CD1c-positive myeloid dendritic cell (primary cell): ENCODE results near the gene PES1.
"Not testable (repeated sequence)": the region's sequence is repeated elsewhere in the genome, so short reads cannot be mapped to it uniquely, and the experiment has no call there.

Source experiments
- DNase-seq: peaks from one replicate; pipeline ENCODE4 v3.0.0-alpha.2; 2016; ENCODE audit errors: extremely low spot score

Gene PES1

GRCh38 chr22:30591588-30592359 is at the start of gene PES1:
Gene PES1 (minus strand): TSS chr22:30591910. CDS start chr22:30591833, 77 bp downstream.
- peak; percentile 99 for DNase-seq

DNA sequence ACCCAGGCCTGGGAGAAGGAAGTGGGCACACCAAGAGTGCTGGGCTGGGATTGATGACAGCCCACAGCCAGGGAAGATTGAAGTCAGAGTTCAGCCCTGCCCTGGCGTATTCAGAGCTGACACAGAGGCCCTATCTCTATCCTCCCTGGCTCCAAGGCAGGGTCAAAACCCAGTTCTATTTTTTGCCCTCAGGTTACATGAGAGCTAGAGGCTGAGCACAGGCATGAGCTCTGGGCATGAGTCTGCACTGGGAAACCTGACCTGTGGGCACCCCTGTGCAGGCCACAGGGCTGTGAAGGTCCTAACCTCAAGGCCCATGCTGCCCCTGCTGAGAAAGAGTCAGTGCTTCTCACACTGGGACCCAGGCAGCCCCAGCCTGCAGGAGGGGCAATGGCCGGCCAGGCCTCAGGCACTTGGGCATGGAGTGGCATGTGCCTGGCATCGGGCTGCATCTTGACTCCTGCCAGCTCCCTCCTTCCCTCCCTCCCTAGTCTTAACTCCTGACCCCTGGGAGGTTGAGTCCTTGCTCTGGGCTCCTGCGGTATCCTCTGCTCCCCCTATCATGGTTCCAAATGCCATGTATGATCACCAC is 49.2 kb upstream of the PES1 start:
- no peak for DNase-seq

DNA sequence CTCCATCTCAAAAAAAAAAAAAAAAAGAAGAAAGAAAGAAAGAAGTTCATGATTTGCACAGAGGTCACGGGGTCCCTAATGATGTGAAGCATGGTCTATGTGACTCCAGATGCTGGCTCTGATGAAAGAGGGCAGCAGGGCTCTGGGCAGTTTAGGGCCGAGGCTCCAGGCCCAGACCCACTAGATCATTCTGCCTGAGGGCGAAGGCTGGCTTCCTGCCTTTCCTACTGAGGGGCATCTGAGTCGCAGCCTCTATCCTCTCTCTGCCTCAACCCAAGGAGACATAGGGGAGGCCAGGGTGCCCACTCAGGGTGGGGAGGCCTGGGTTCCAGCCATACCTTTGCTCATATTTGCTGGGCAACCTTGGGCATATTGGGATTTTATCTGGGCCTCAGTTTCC is 48.7 kb upstream of the PES1 start:
- no peak for DNase-seq

- DNase-seq: no peak
Observed at GRCh38 chr22:30637701-30638114, 46.0 kb upstream of the PES1 start.

- DNase-seq: no peak
Observed at GRCh38 chr22:30636226-30637077, 44.7 kb upstream of the PES1 start.

- DNase-seq: peak; percentile 91
Observed at GRCh38 chr22:30635273-30636225, 43.8 kb upstream of the PES1 start, which contains the start of gene SLC35E4. Gene SLC35E4 (plus strand): TSS chr22:30635781. CDS start chr22:30636451, 670 bp downstream.

DNA sequence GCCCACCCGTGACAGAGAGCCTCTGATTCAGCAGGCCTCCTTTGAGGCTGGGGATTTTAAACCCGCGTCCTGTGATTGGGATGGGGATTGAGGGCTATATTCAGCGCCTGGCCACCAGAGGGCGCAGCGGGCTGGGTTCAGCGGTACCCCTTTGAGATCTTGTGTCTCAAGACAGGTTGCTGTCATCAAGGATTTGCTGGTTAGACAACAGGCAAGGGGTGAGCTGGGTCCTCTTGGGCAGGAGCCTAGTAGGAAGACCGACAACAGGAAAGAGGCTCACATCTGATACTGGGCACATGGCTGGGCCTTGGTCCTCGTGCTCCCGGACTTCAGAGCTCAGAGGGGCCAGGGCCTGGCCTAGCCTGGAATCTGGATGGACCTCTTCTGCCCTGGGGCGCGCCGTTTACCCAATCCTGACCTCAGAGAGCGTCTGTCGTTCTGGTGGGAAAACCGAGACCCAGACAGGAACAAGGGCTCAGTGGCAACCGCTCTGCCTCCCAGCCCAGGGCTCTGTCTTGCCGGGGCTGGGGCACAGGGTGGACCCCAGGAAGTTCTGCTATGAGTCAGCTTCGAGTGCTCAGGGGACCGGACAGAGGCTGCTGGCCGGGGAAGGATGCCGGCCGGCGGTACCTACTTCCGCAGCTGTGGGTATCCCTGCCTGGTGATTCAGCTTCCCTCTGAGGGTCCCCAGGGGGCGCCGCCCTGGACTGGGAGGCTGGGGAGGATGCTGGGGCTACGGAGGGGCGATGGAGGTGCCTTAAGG is 42.9 kb upstream of the PES1 start:
- peak; percentile 93 for DNase-seq

DNA sequence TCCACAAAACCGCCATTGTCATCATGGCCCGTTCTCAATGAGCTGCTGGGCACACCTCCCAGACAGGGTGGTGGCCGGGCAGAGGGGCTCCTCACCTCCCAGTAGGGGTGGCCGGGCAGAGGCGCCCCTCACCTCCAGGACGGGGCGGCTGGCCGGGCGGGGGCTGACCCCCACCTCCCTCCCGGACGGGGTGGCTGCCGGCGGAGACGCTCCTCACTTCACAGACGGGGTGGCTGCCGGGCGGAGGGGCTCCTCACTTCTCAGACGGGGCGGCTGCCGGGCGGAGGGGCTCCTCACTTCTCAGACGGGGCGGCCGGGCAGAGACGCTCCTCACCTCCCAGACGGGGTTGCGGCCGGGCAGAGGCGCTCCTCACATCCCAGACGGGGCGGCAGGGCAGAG is 39.8 kb upstream of the PES1 start:
- not testable (repeated sequence) for DNase-seq

- DNase-seq: no peak
Observed at GRCh38 chr22:30628491-30628890, 36.8 kb upstream of the PES1 start.

DNA sequence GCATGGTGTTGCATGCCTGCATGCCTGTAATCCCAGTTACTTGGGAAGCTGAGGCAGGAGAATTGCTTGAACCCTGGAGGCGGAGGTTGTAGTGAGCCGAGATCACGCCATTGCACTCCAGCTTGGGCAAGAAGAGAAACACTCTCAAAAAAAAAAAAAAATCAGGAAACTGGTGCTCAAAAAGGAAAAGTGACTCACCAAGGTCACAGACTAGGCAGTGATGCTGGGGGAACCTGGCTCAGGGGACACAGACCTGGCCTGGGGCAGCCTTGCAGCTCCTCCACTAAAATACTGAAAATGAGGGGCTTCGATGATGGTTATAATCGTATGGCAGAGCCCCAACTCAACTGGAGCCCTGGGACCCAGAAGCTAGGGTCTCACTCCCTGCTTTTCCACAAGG is 35.8 kb upstream of the PES1 start:
- DNase-seq: no peak

- DNase-seq: no peak
Observed at GRCh38 chr22:30626413-30626812, 34.7 kb upstream of the PES1 start.

DNA sequence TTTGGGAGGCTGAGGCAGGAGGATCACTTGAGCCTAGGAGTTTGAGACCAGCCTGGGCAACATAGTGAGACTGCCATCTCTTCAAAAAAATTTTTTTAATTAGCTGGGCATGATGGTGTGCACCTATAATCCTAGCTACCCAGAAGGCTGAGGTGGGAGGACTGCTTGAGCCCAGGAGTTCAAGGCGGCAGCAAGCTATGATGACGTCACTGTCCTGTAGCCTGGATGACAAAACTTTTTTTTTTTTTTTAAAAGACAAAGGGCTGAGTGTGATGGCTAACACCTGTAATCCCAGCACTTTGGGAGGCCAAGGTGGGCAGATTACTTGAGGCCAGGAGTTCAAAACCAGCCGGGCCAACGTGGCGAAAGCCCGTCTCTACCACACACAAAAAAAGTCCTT is 28.2 kb upstream of the PES1 start:
- not testable (repeated sequence) for DNase-seq

- DNase-seq: no peak
Observed at GRCh38 chr22:30617819-30618218, 26.1 kb upstream of the PES1 start.

- peak; percentile 26 for DNase-seq
Observed at GRCh38 chr22:30615543-30615954, 23.8 kb upstream of the PES1 start.

GRCh38 chr22:30614879-30615278 is 23.2 kb upstream of the PES1 start:
- no peak for DNase-seq

GRCh38 chr22:30614268-30614667 is 22.6 kb upstream of the PES1 start:
- no peak for DNase-seq

GRCh38 chr22:30612789-30613188 is 21.1 kb upstream of the PES1 start:
- DNase-seq: no peak

DNA sequence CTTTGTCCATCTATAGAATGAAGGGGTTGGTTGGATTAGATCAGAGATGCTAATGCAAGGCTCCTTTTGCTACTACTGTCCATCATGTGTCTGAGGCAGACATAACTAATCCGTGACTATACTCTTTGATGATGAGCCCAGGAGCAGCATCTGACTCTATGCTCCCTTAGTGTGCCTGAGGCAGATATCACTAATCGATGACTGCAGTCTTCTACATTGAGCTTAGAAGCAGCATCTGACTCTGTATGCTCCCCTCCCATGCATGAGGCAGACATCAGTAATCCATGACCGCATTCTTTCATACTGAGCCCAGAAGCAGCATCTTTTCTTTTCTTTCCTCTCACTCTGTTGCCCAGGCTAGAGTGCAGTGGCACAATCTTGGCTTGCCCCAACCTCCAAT is 19.5 kb upstream of the PES1 start:
- no peak for DNase-seq

DNA sequence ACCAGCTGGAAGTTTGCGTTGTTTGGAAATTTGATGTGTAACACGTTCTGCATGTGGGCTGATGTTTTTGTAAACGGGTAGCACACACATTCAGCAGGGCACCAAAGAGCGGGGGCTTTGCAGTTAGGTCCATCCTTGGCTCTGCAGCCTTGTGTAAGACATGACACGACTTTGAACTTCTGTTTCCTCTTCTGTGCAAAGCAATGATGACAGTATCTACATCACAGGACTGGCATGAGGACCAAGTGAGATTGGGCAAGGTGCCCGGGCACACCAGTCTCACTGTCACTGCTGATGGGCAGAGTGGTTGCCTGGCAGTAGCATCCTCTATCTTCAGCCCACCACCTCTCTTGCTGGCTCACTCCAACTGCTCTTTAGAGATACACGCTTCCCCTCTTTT is 18.6 kb upstream of the PES1 start:
- peak; percentile 92 for DNase-seq
